ENCODE measurements around the gene TYW3. TPM values are rescaled to one million over a fixed set of nuclear protein-coding genes. Genes with fewer than 3 reads are reported as not detected.

Gene TYW3
- total RNA-seq, 4 donors from 2014 or later, result 11.1 to 14.6 (median 13.3) TPM

- no peaks in the 10 kb centered on the region for H3K27me3 ChIP-seq
- H3K4me3 ChIP-seq, result no peak overlapping the region
- H3K4me1 ChIP-seq, result no peaks in the 10 kb centered on the region
- H3K9me3 ChIP-seq, result no peaks in the 10 kb centered on the region
- TF ChIP-seq CTCF (IDR thresholded peaks at IDR 0.05), result no peak
- no peak for TF ChIP-seq POLR2A (IDR thresholded peaks at IDR 0.05)
- no peak for TF ChIP-seq EP300 (IDR thresholded peaks at IDR 0.05)
- DNase-seq (ENCODE audit: low spot score in 2 of 2), result no peak
- no peak overlapping the region for H3K27ac ChIP-seq
- no peaks in the 10 kb centered on the region for H3K36me3 ChIP-seq
- 20 to 24% methylated on average over 2 of the region's 2 CpGs for WGBS, 2 donors
These were observed 58.5 kb downstream of the TYW3 start for GRCh38 chr1:74791491-74791890.

- H3K27ac ChIP-seq, result no peak overlapping the region
- DNase-seq (ENCODE audit: low spot score in 2 of 2), result no peak
- no peaks in the 10 kb centered on the region for H3K4me1 ChIP-seq
- TF ChIP-seq CTCF (IDR thresholded peaks at IDR 0.05) (no peak), EP300 (IDR thresholded peaks at IDR 0.05) (no peak), POLR2A (IDR thresholded peaks at IDR 0.05) (no peak)
- H3K4me3 ChIP-seq, result no peak overlapping the region
- H3K9me3 ChIP-seq, result no peaks in the 10 kb centered on the region
- H3K27me3 ChIP-seq, result no peaks in the 10 kb centered on the region
- no peaks in the 10 kb centered on the region for H3K36me3 ChIP-seq
These were observed 66.2 kb downstream of the TYW3 start for GRCh38 chr1:74799119-74799657.

- 57 to 65% methylated on average over 9 of the region's 9 CpGs for WGBS, 2 donors
These were observed 78.7 kb downstream of the TYW3 start for GRCh38 chr1:74811436-74812179.

GRCh38 chr1:74812180-74812541, 79.2 kb downstream of the TYW3 start:
- Histone ChIP-seq H3K27ac (no peak overlapping the region), H3K36me3 (no peaks in the 10 kb centered on the region), H3K9me3 (no peaks in the 10 kb centered on the region), H3K4me1 (no peaks in the 10 kb centered on the region), H3K27me3 (no peaks in the 10 kb centered on the region), H3K4me3 (no peak overlapping the region)
- DNase-seq (ENCODE audit: low spot score in 2 of 2), result no peak
- WGBS, 2 donors, result 50 to 55% methylated on average over 1 of the region's 1 CpG
- TF ChIP-seq EP300 (IDR thresholded peaks at IDR 0.05) (no peak), POLR2A (IDR thresholded peaks at IDR 0.05) (no peak), CTCF (IDR thresholded peaks at IDR 0.05) (no peak)

More at GRCh38 chr1:74811436-74812179, 78.7 kb downstream of the TYW3 start:
- Histone ChIP-seq H3K4me1 (no peaks in the 10 kb centered on the region), H3K27ac (no peak overlapping the region), H3K9me3 (no peaks in the 10 kb centered on the region), H3K36me3 (no peaks in the 10 kb centered on the region), H3K4me3 (no peak overlapping the region), H3K27me3 (no peaks in the 10 kb centered on the region)
- TF ChIP-seq CTCF (IDR thresholded peaks at IDR 0.05) (no peak), EP300 (IDR thresholded peaks at IDR 0.05) (no peak), POLR2A (IDR thresholded peaks at IDR 0.05) (no peak)
- no peak for DNase-seq (ENCODE audit: low spot score in 2 of 2)

Other genes starting within 250 kb of the TYW3 start
- not detected for gene LRRC53, start 220.5 kb upstream of the TYW3 start, total RNA-seq
- gene ERICH3, start 59.4 kb upstream of the TYW3 start, total RNA-seq, result under 1 TPM; 0.20 to 0.30 (median 0.21) TPM
- 10 to 100 TPM; 16.1 to 39.5 (median 23.6) TPM for gene CRYZ, start 102 bp upstream of the TYW3 start, total RNA-seq

Measured in tibial nerve (tissue), 4 donors.